Smooth muscle cell (in vitro differentiated cells): ENCODE results near the gene ACTC1. TPM values are rescaled to one million over a fixed set of nuclear protein-coding genes. Genes with fewer than 3 reads are reported as not detected.

Experiments used
- DNase-seq: peaks from one replicate; lab custom pipeline; 2025; ENCODE audit not compliant: unreplicated experiment; lab: John Stamatoyannopoulos, UW
- H2AFZ ChIP-seq: fragments of 200-600 bp; sonication (generic); 2 replicates; pipeline ENCODE4 v1.6.0; 2016; ENCODE audit warnings: antibody characterized with exemption, low read depth, mild to moderate bottlenecking
- H3F3A ChIP-seq: fragments of 200-600 bp; sonication (generic); 2 replicates; pipeline ENCODE4 v1.6.0; 2017; ENCODE audit warnings: antibody characterized with exemption, low read depth
- H3K27ac ChIP-seq: fragments of 200-600 bp; sonication (generic); 2 replicates; pipeline ENCODE4 v1.5.1; 2016; ENCODE audit warnings: low read depth, mild to moderate bottlenecking
- H3K27me3 ChIP-seq: fragments of 200-600 bp; sonication (generic); 2 replicates; pipeline ENCODE4 v1.6.1; 2016; ENCODE audit warnings: low read depth, mild to moderate bottlenecking
- H3K36me3 ChIP-seq: fragments of 200-600 bp; sonication (generic); 2 replicates; pipeline ENCODE4 v1.5.1; 2016; ENCODE audit warnings: low read depth
- H3K4me1 ChIP-seq: fragments of 200-600 bp; sonication (generic); 2 replicates; pipeline ENCODE4 v1.5.1; 2016; ENCODE audit warnings: low read depth
- H3K4me2 ChIP-seq: fragments of 200-600 bp; sonication (generic); 2 replicates; pipeline ENCODE4 v1.6.0; 2016; ENCODE audit warnings: mild to moderate bottlenecking
- H3K4me3 ChIP-seq: fragments of 200-600 bp; sonication (generic); 2 replicates; pipeline ENCODE4 v1.5.1; 2016; ENCODE audit warnings: mild to moderate bottlenecking
- H3K79me2 ChIP-seq: fragments of 200-600 bp; sonication (generic); 2 replicates; pipeline ENCODE4 v1.6.0; 2016; ENCODE audit warnings: low read depth, mild to moderate bottlenecking
- H3K9ac ChIP-seq: fragments of 200-600 bp; sonication (generic); 2 replicates; pipeline ENCODE4 v1.6.0; 2016; ENCODE audit warnings: low read depth
- H3K9me3 ChIP-seq: fragments of 200-600 bp; sonication (generic); replicated peaks from 2 replicates; pipeline ENCODE4 v1.5.1; 2016; ENCODE audit warnings: low read depth
- H4K20me1 ChIP-seq: fragments of 200-600 bp; sonication (generic); 2 replicates; pipeline ENCODE4 v1.6.0; 2016; ENCODE audit warnings: low read depth
- WGBS: methylation state at CpG from one replicate; pipeline ENCODE4 v1.1.7; 2016; ENCODE audit warnings: low lambda C conversion rate; 5-methylcytosine and 5-hydroxymethylcytosine counted together
- polyA plus RNA-seq: library from polyadenylated mRNA; unstranded; fragments of >200 nt; fragmentation: Nextera tagmentation; extraction: Ambion mirVana; gene quantifications from 2 replicates; pipeline ENCODE4 v1.2.1, GENCODE V29; 2016
- total RNA-seq: library from RNA; depleted of rRNA; stranded (reverse); fragments of >200 nt; gene quantifications from 2 replicates; pipeline ENCODE4 v1.2.3, GENCODE V29; 2014
- TF ChIP-seq, protein P1 (sequence below): fragments of 200-600 bp; sonication (generic); IDR thresholded peaks from 2 replicates; pipeline ENCODE4 v1.5.1; 2017; ENCODE audit warnings: borderline replicate concordance, mild to moderate bottlenecking, antibody characterized with exemption; ENCODE audit not compliant: insufficient read depth, poor library complexity, severe bottlenecking

Gene ACTC1
- total and polyA plus RNA-seq, 2 experiments from 2014 or later: 90.5 to 136 TPM

DNA sequence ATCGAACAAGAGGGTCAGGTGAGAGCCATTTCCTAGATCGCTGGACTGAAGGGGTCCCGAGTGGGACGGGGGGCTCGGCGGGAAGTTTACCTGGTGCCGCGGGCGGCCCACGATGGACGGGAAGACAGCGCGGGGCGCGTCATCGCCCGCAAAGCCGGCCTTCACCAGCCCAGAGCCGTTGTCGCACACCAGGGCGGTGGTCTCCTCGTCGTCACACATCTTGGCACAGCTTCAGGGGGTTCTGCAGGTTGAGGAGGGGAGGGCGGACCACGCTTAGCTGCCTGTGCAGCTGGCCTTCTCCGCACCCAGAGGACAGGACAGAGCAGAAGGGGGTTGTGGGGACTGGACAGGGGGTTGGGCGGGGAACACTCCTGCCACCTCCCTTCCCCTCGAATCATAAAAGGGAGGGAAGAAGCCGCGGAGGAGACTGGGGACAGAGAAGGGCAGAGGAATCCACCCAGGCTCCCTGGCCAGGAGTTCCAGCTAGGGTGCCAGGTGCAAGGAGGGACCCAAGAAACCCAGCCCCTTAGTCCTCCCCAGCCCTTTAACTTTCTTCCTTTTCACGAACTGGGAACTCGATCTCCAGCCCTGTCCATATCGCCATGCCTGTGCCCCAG is 651 bp downstream of the ACTC1 start:
- DNase-seq: no peak
- TF ChIP-seq, protein P1, sequence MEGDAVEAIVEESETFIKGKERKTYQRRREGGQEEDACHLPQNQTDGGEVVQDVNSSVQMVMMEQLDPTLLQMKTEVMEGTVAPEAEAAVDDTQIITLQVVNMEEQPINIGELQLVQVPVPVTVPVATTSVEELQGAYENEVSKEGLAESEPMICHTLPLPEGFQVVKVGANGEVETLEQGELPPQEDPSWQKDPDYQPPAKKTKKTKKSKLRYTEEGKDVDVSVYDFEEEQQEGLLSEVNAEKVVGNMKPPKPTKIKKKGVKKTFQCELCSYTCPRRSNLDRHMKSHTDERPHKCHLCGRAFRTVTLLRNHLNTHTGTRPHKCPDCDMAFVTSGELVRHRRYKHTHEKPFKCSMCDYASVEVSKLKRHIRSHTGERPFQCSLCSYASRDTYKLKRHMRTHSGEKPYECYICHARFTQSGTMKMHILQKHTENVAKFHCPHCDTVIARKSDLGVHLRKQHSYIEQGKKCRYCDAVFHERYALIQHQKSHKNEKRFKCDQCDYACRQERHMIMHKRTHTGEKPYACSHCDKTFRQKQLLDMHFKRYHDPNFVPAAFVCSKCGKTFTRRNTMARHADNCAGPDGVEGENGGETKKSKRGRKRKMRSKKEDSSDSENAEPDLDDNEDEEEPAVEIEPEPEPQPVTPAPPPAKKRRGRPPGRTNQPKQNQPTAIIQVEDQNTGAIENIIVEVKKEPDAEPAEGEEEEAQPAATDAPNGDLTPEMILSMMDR: no peak
- H3K36me3 ChIP-seq: no peaks in the 10 kb centered on the region
- H3K27ac ChIP-seq: peak overlapping the region; percentile 41
- no peaks in the 10 kb centered on the region for H3K79me2 ChIP-seq
- peak overlapping the region; percentile 91 for H3K4me2 ChIP-seq
- H4K20me1 ChIP-seq: no peaks in the 10 kb centered on the region
- peak overlapping the region; percentile 47 for H3K4me3 ChIP-seq
- no peak overlapping the region for H3K9ac ChIP-seq
- no peaks in the 10 kb centered on the region for H3K9me3 ChIP-seq
- H2AFZ ChIP-seq: peak overlapping the region; percentile 42
- H3K4me1 ChIP-seq: peaks cover 8% of the 10 kb centered on the region
- 53% methylated on average over 31 of the region's 33 CpGs for WGBS
- H3K27me3 ChIP-seq: no peaks in the 10 kb centered on the region
- peaks cover 38% of the 10 kb centered on the region for H3F3A ChIP-seq

DNA sequence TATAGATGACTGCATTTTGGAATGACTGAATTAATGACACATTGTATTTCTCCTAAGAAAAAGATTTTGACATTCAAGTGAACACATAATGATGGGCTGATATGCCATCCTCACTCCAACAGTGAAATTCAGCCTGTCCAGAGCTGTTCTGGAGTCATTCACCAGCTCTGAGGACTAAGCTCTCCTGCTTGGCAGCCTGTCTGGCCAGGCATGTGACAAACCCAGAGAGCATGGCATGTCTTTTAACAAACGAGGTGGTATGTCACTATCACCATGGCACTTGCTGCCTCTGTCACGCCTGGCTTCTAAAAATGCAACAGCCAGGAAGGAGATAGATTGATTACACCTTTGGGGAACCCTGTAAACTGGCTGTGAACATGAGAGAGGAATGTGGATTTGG is 1.4 kb downstream of the ACTC1 start:
- no peaks in the 10 kb centered on the region for H3K36me3 ChIP-seq
- TF ChIP-seq, protein P1: no peak
- H3F3A ChIP-seq: peaks cover 30% of the 10 kb centered on the region
- peak overlapping the region; percentile 91 for H3K4me2 ChIP-seq
- H2AFZ ChIP-seq: no peak overlapping the region
- no peaks in the 10 kb centered on the region for H4K20me1 ChIP-seq
- no peaks in the 10 kb centered on the region for H3K79me2 ChIP-seq
- no peak for DNase-seq
- peak overlapping the region; percentile 41 for H3K27ac ChIP-seq
- no peaks in the 10 kb centered on the region for H3K4me1 ChIP-seq
- WGBS: 39% methylated on average over 2 of the region's 2 CpGs
- no peaks in the 10 kb centered on the region for H3K27me3 ChIP-seq
- H3K9ac ChIP-seq: no peak overlapping the region
- H3K4me3 ChIP-seq: no peak overlapping the region
- H3K9me3 ChIP-seq: no peaks in the 10 kb centered on the region

DNA sequence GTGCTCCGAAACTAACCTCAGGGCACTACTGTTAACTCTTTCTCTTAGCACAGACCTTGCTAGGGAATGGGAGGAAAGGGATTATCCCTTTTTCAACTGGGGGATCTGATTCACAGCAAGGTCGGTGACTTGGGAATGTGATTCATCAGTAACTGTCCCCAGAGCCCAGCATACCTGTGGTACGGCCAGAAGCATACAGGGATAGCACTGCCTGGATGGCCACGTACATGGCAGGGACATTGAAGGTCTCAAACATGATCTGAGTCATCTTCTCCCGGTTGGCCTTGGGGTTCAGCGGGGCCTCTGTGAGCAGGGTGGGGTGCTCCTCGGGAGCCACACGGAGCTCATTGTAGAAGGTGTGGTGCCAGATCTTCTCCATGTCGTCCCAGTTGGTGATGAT is 2.3 kb downstream of the ACTC1 start:
- DNase-seq: no peak
- H3K27me3 ChIP-seq: no peaks in the 10 kb centered on the region
- H3K79me2 ChIP-seq: no peaks in the 10 kb centered on the region
- no peaks in the 10 kb centered on the region for H3K9me3 ChIP-seq
- H3F3A ChIP-seq: peaks cover 25% of the 10 kb centered on the region
- no peaks in the 10 kb centered on the region for H4K20me1 ChIP-seq
- 46% methylated on average over 9 of the region's 9 CpGs for WGBS
- H3K27ac ChIP-seq: no peak overlapping the region
- peak overlapping the region; percentile 91 for H3K4me2 ChIP-seq
- TF ChIP-seq, protein P1: no peak
- no peak overlapping the region for H2AFZ ChIP-seq
- H3K9ac ChIP-seq: no peak overlapping the region
- H3K36me3 ChIP-seq: no peaks in the 10 kb centered on the region
- H3K4me3 ChIP-seq: no peak overlapping the region
- H3K4me1 ChIP-seq: no peaks in the 10 kb centered on the region

DNA sequence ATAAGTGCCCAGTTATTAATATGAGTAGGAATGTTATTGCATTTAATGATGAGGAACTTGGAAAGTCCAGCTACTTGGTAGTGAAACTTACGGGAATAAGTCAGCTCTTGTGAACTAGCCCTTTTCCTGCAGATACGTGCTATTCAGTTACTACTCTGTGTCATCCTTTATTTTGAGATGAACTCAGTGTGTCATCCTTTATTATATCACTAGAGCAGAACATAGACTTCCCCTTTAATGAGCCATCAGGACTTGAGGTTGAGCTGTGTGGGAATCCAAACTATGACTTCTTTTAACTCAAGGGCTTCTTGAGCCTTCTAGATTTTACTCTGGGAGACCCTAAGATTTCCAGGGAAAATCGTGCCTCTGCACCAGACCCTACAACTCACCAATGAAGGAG is 3.6 kb downstream of the ACTC1 start:
- no peak overlapping the region for H3K4me2 ChIP-seq
- no peaks in the 10 kb centered on the region for H3K9me3 ChIP-seq
- no peak overlapping the region for H3K27ac ChIP-seq
- no peak overlapping the region for H3K9ac ChIP-seq
- DNase-seq: no peak
- H3K4me1 ChIP-seq: no peaks in the 10 kb centered on the region
- no peaks in the 10 kb centered on the region for H3K27me3 ChIP-seq
- peaks cover 15% of the 10 kb centered on the region for H3F3A ChIP-seq
- H4K20me1 ChIP-seq: no peaks in the 10 kb centered on the region
- H3K79me2 ChIP-seq: no peaks in the 10 kb centered on the region
- WGBS: 77% methylated on average over 3 of the region's 3 CpGs
- TF ChIP-seq, protein P1: no peak
- H2AFZ ChIP-seq: no peak overlapping the region
- H3K4me3 ChIP-seq: no peak overlapping the region
- H3K36me3 ChIP-seq: no peaks in the 10 kb centered on the region
